ENCODE measurements around the gene RGS16. TPM values are rescaled to one million over a fixed set of nuclear protein-coding genes. Genes with fewer than 3 reads are reported as not detected.

The RGS16 gene
- total RNA-seq, 1 donor from 2014 or later, result 8.1 TPM

- TF ChIP-seq CTCF (IDR thresholded peaks at IDR 0.05), result no peak
- no peak overlapping the region for H3K4me3 ChIP-seq
- no peaks in the 10 kb centered on the region for H3K4me1 ChIP-seq
- H3K9me3 ChIP-seq, result no peaks in the 10 kb centered on the region
- DNase-seq (ENCODE audit: low spot score in 2 of 2), result no peak
- no peaks in the 10 kb centered on the region for H3K27me3 ChIP-seq
- intact Hi-C loops (cut with DNase I), result no loop called here
- H3K36me3 ChIP-seq, result peaks cover 19 to 24% of the 10 kb centered on the region in 2 donors
- no peak overlapping the region for H3K27ac ChIP-seq
These were observed 30.0 kb downstream of the RGS16 start for GRCh38 chr1:182574156-182574555.

- Histone ChIP-seq H3K27ac (no peak overlapping the region), H3K27me3 (no peaks in the 10 kb centered on the region), H3K9me3 (no peaks in the 10 kb centered on the region), H3K36me3 (peaks cover 10 to 20% of the 10 kb centered on the region in 2 donors), H3K4me1 (no peaks in the 10 kb centered on the region), H3K4me3 (no peak overlapping the region)
- no peak for DNase-seq (ENCODE audit: low spot score in 2 of 2)
- no peak for TF ChIP-seq CTCF (IDR thresholded peaks at IDR 0.05)
- intact Hi-C loops (cut with DNase I), result no loop called here
These were observed 33.6 kb downstream of the RGS16 start for GRCh38 chr1:182570611-182570970.

GRCh38 chr1:182569939-182570610 lies 34.1 kb downstream of the RGS16 start:
- H3K27me3 ChIP-seq, result no peaks in the 10 kb centered on the region
- H3K4me1 ChIP-seq, result no peaks in the 10 kb centered on the region
- H3K36me3 ChIP-seq, result peaks cover 5 to 15% of the 10 kb centered on the region in 2 donors
- H3K4me3 ChIP-seq, result no peak overlapping the region
- intact Hi-C loops (cut with DNase I), result no loop called here
- TF ChIP-seq CTCF (IDR thresholded peaks at IDR 0.05), result no peak
- H3K9me3 ChIP-seq, result no peaks in the 10 kb centered on the region
- no peak for DNase-seq (ENCODE audit: low spot score in 2 of 2)
- H3K27ac ChIP-seq, result no peak overlapping the region

GRCh38 chr1:182568647-182569284 lies 35.4 kb downstream of the RGS16 start:
- H3K27ac ChIP-seq, result no peak overlapping the region
- TF ChIP-seq CTCF (IDR thresholded peaks at IDR 0.05), result no peak
- H3K9me3 ChIP-seq, result no peaks in the 10 kb centered on the region
- no peak for DNase-seq (ENCODE audit: low spot score in 2 of 2)
- intact Hi-C loops (cut with DNase I), result no loop called here
- no peaks in the 10 kb centered on the region for H3K4me1 ChIP-seq
- H3K36me3 ChIP-seq, result peaks cover 0 to 4% of the 10 kb centered on the region in 2 donors
- no peak overlapping the region for H3K4me3 ChIP-seq
- H3K27me3 ChIP-seq, result no peaks in the 10 kb centered on the region

- no peak overlapping the region for H3K4me3 ChIP-seq
- TF ChIP-seq CTCF (IDR thresholded peaks at IDR 0.05), result no peak
- no peaks in the 10 kb centered on the region for H3K9me3 ChIP-seq
- intact Hi-C loops (cut with DNase I), result no loop called here
- no peaks in the 10 kb centered on the region for H3K27me3 ChIP-seq
- H3K4me1 ChIP-seq, result no peaks in the 10 kb centered on the region
- DNase-seq (ENCODE audit: low spot score in 2 of 2), result no peak
- peaks cover 0 to under 1% of the 10 kb centered on the region in 2 donors for H3K36me3 ChIP-seq
- H3K27ac ChIP-seq, result no peak overlapping the region
These were observed 36.6 kb downstream of the RGS16 start for GRCh38 chr1:182567629-182568028.
